A172 (cell line): Measurements from ENCODE around the gene APIP. TPM values are rescaled to one million over a fixed set of nuclear protein-coding genes. Genes with fewer than 3 reads are reported as not detected.

ENCODE experiments used
- DNase-seq: peaks from one replicate; pipeline ENCODE4 v3.0.0-alpha.2; 2015; ENCODE audit warnings: low spot score
- total RNA-seq: library from RNA; depleted of rRNA; stranded (reverse); fragments of >200 nt; shearing (Covaris generic); gene quantifications from 2 replicates; pipeline ENCODE4 v1.2.3, GENCODE V29; 2014; rRNA removed

Gene APIP
- total RNA-seq, 1 experiment from 2014 or later = 91.1 TPM

DNA sequence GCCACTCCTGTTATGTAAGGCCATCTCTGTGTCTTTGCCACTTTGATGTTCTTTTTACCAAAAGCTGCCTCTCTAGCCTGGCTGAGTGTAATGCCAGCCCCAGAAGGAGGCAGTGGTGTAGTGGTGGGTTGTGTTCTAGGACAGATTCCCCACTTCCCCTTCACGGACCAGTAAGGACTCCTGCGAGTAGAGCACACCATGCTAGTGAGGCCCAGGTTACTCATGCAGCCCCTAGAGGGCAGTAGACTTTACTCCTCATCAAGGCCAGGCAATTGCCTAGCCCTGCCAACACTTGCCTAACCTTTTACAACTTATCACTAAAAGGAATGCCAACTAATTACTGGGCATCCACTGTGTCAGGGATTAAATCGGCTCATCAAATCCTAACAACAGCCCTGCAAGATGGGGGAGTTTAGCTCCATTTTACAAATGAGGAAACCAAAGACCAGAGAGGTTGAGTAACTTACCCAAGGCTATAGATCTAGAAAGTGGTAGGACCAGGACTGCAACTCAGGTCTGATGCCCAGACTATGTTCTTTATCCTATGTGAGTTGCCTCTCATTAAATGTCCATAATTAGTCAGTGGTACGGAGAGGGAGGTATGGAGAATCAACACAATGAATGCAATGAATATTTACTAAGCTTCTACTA is 75.3 kb downstream of the APIP start:
- peak; percentile 28 for DNase-seq

DNA sequence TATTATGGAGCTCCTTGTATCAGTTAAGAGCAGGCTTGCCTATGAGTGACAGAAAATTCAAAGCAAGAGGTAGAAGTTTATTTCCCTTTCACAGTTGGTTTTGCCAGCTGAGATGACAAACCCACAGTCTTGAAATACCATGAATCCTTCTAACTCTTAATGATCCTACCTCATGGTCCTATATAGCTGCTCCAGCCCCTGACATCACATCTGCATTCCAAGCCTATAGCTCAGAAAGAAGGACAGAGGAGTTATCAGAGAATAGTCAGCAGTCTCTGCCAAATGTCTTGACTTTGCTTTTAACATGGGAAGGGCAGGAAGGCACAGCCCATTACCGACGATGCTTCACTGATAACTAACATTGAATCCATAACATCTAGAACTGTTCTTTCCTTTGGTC is 76.2 kb downstream of the APIP start:
- DNase-seq = no peak

DNA sequence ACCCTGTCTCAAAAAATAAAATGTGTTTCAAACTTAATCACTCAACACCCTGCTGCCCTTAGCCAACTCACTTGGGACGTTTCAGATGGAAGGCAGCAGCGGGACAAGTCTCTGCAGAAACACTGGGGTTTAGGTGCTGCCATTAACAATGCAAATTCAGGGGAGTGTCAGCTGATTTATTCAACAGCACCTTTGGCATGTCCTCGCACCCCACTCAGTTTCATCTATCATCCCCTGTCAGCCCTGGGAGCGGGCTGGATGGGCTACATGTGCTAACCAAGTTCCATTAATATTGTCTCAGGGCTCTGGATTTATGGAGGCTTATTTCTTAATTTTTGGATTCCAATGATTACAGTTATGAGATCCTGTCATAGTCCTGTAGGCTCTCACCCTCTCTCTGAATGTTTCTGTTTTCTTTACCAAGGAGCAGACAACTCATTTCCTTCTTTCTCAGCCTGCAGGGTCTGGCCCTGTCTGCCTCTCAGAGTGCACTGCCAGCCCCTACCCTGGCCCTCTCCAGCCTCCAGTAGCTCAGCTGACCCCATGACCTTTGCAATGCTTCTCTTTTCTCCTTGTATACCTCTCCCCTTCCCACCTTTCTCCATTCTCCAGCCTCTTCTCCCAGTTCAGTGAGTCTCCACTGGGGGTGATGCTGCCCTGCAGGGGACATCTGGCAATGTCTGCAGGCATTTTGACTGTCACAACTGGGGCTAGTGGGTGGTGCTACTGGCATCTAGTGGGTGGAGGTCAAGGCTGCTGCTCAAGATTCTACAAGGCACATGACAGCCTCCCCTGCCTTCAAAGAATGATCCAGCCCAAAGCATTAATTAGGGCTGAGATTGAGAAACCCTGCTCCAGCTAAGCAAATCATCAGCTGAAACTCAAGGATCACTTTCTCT is 79.0 kb downstream of the APIP start:
- DNase-seq = no peak

DNA sequence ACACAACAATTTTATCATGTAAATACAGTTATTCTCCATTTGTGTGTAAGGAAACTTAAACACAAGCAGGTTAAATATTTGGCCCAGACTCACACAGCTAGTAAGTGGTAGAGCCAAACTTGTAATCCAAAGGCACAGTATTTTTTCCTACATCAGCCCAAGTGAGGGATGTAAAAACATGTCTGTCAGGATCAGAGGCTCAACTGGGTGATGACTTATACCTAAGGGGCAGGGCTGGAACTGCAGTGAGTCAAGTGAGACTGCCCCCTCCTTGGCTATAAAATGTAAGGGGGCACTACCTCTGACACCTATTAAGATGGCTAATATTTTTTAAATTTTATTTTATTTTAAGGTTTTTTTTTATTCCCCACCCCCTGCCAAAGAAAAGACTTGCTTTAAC is 82.6 kb downstream of the APIP start:
- no peak for DNase-seq

Other genes starting within 250 kb of the APIP start
- gene PDHX, start 239 bp upstream of the APIP start, total RNA-seq = 50.3 and 59.7 TPM in 2 replicates
- 179 and 324 TPM in 2 replicates for gene CD44, start 222.8 kb upstream of the APIP start, total RNA-seq